Cardiac muscle cell (in vitro differentiated cells and primary cell): ENCODE data around the gene WSCD2. TPM values are rescaled to one million over a fixed set of nuclear protein-coding genes. Genes with fewer than 3 reads are reported as not detected.

Experiments used
- DNase-seq, 2 donors: peaks; one replicate each; pipeline versions ENCODE4 v3.0.0 to v3.0.0-alpha.2; 2010 to 2017; ENCODE audit warnings: low read depth in 1 of 2, low spot score in 1 of 2
- H3K27ac ChIP-seq: fragments of 200-600 bp; sonication (generic); 2 replicates; pipeline ENCODE4 v1.5.1; 2016
- H3K27me3 ChIP-seq: fragments of 200-600 bp; sonication (generic); 2 replicates; pipeline ENCODE4 v1.6.0; 2016; ENCODE audit warnings: control low read depth
- H3K36me3 ChIP-seq: fragments of 200-600 bp; sonication (generic); 2 replicates; pipeline ENCODE4 v1.5.1; 2016; ENCODE audit warnings: control low read depth
- H3K4me1 ChIP-seq: fragments of 200-600 bp; sonication (generic); 2 replicates; pipeline ENCODE4 v1.8.1; 2017; ENCODE audit warnings: low read depth, mild to moderate bottlenecking, mixed run types
- H3K4me3 ChIP-seq: fragments of 200-600 bp; sonication (generic); 2 replicates; pipeline ENCODE4 v1.5.1; 2016; ENCODE audit warnings: mild to moderate bottlenecking
- H3K9me3 ChIP-seq: fragments of 200-600 bp; sonication (generic); 2 replicates; pipeline ENCODE4 v1.5.1; 2017; ENCODE audit warnings: low read depth, mild to moderate bottlenecking, control low read depth
- polyA plus RNA-seq: library from polyadenylated mRNA; unstranded; fragments of >200 nt; fragmentation: Nextera tagmentation; extraction: Ambion mirVana; gene quantifications from 2 replicates; pipeline ENCODE4 v1.2.1, GENCODE V29; 2016
- total RNA-seq: library from RNA; depleted of rRNA; stranded (reverse); fragments of >200 nt; gene quantifications from 2 replicates; pipeline ENCODE4 v1.2.3, GENCODE V29; 2016
- TF ChIP-seq, protein P1 (sequence below): IDR thresholded peaks from 2 replicates; pipeline ENCODE4 v1.5.1; 2012; ENCODE audit warnings: low read depth, mild to moderate bottlenecking, low read length

WSCD2 gene
- total and polyA plus RNA-seq, 2 experiments from 2014 or later: 7.0 to 7.1 TPM

DNA sequence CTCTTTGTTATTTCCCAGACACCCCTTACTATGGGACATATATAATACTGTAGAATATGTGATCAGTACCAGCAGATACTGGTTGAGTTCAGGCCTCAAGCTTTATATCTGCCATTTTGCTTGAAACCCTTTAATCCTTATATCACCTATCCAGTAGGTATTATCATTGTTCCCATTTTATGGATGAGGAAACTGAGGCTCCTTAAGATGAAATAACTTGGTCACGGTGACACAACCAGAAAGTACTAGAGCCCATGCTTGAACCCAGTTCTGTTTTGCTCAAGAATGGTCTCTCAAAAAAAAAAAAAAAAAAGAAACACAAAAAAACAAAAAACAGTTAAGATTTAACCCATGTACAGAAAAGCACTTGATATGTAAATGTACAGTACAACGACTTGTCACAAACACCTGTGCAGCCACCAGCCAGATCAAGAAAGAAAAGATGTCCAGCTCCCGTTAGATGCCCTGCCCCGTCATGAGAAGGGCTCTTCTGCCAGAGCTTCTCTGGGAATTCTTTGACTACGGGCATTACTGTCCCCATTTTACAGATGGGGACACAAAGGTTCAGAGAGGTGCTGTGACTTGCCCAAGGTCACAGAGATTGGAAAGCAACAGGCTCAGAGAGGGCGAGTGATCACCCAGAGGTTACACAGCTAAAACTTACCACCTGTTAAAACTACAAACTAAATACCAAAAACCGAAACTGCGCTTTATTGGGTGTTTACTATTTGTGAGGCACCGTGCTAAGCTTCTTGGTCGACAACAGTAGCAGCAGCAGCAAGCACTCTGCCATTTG, 669 bp upstream of the WSCD2 start:
- no peaks in the 10 kb centered on the region for H3K9me3 ChIP-seq
- TF ChIP-seq, protein P1, sequence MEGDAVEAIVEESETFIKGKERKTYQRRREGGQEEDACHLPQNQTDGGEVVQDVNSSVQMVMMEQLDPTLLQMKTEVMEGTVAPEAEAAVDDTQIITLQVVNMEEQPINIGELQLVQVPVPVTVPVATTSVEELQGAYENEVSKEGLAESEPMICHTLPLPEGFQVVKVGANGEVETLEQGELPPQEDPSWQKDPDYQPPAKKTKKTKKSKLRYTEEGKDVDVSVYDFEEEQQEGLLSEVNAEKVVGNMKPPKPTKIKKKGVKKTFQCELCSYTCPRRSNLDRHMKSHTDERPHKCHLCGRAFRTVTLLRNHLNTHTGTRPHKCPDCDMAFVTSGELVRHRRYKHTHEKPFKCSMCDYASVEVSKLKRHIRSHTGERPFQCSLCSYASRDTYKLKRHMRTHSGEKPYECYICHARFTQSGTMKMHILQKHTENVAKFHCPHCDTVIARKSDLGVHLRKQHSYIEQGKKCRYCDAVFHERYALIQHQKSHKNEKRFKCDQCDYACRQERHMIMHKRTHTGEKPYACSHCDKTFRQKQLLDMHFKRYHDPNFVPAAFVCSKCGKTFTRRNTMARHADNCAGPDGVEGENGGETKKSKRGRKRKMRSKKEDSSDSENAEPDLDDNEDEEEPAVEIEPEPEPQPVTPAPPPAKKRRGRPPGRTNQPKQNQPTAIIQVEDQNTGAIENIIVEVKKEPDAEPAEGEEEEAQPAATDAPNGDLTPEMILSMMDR: no peak
- H3K4me3 ChIP-seq: peak overlapping the region; percentile 36
- DNase-seq: no peak
- peaks cover 4% of the 10 kb centered on the region for H3K27me3 ChIP-seq
- no peaks in the 10 kb centered on the region for H3K36me3 ChIP-seq
- no peak overlapping the region for H3K27ac ChIP-seq
- H3K4me1 ChIP-seq: no peaks in the 10 kb centered on the region

DNA sequence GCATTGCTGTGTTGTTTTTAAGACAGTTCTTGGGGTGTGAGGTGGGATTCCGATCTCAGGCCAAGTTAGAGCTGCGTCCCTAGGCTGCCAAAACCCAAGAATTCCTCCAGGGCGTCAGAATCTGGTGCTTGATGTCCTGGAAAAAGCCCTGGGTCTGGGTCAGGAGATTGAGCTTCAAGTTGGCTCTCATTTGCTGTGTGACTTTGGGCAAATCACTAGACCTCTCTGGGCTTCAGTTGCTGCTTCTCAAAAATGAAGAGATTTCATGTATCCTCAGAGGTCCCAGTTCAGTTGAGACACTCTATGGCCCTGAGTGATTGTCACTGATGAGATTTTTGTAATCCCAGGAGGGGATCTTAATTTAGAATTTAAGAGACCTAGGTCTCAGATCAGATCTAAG, 1.9 kb downstream of the WSCD2 start:
- TF ChIP-seq, protein P1: no peak
- no peak for DNase-seq
- no peaks in the 10 kb centered on the region for H3K36me3 ChIP-seq
- H3K9me3 ChIP-seq: no peaks in the 10 kb centered on the region
- H3K27ac ChIP-seq: no peak overlapping the region
- peaks cover 4% of the 10 kb centered on the region for H3K27me3 ChIP-seq
- H3K4me3 ChIP-seq: no peak overlapping the region
- peaks cover 3% of the 10 kb centered on the region for H3K4me1 ChIP-seq

DNA sequence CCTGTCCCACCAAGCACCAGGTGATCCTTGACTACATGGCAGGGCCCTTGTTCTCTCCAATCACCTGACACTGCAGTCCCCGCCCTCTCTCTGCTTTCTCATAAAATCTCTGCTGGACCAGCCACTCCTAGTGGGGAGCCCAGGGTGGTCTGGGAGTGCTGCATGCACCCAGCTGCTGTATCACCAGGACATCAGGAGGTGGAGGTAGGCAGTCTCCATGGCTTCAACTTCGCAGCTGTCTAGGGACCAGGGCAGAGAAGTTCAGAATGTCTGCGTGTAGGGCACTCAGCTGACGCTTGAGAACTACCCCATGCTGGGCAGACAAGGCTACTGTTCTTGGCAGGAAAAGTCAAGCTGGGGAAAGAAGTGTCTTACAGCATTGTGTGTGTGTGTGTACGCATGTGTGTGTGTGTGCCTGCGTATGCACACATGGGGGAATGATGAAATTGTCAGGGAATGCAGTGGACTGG, 2.6 kb downstream of the WSCD2 start:
- DNase-seq: no peak
- no peak overlapping the region for H3K4me3 ChIP-seq

DNA sequence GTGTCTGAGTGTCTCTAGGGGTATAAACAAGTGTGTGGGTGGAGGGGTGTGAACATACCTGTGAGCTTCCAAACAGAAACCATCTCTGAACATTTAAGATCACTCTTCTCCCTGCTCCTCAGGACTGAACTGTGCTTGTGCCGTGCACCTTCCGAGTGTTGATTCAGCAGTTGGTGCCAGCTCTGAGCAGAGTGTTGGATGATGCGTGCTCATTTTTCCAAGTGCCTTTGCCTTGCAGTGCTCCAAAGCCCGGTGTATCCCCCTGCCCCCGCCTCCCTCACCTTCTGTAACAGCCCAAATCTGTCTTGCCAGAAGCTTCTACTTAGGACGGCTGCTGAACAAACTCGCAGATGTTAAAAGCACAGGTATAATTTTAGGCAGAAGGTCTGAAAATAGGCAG, 4.4 kb downstream of the WSCD2 start:
- Histone ChIP-seq H3K9me3 (no peaks in the 10 kb centered on the region), H3K36me3 (no peaks in the 10 kb centered on the region), H3K4me1 (peaks cover 3% of the 10 kb centered on the region), H3K27ac (no peak overlapping the region), H3K27me3 (peaks cover 4% of the 10 kb centered on the region), H3K4me3 (no peak overlapping the region)
- TF ChIP-seq, protein P1: no peak
- peak in 1 of 2 donors; percentile 56 for DNase-seq

More for the DNA sequence above, 2.6 kb downstream of the WSCD2 start:
- Histone ChIP-seq H3K27ac (no peak overlapping the region), H3K4me1 (peaks cover 3% of the 10 kb centered on the region), H3K9me3 (no peaks in the 10 kb centered on the region), H3K27me3 (peaks cover 4% of the 10 kb centered on the region), H3K36me3 (no peaks in the 10 kb centered on the region)
- TF ChIP-seq, protein P1: no peak

DNA sequence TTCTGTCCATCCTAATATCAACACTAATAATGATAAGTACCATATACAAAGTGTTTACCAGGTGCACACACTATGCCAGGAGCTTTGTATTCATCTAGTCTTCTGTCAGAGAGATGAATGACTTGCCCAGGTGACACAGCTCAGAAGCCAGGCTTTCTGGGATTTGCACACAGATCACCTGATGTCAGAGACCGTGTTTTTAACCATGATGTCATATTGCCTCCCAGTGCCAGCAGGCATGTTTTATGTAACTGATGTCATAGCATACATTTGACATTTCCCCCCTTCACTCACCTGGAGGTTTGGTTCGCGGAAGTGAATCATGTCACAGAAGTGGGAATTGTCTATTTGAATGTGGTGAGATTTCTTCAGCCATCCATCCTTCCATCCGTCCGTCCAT, 5.7 kb downstream of the WSCD2 start:
- TF ChIP-seq, protein P1: no peak
- no peak overlapping the region for H3K27ac ChIP-seq
- peaks cover 4% of the 10 kb centered on the region for H3K27me3 ChIP-seq
- no peak for DNase-seq
- no peaks in the 10 kb centered on the region for H3K36me3 ChIP-seq
- H3K9me3 ChIP-seq: no peaks in the 10 kb centered on the region
- H3K4me3 ChIP-seq: no peak overlapping the region
- H3K4me1 ChIP-seq: peaks cover 3% of the 10 kb centered on the region
